GM21576 (cell line): Measurements from ENCODE around the gene SHISA3.
A peak's percentile ranks its signal among the peaks of the same experiment; 100 is the strongest.

Experiments used
- ATAC-seq: cut with Tn5 transposase; IDR thresholded peaks from one replicate; pipeline ENCODE4 v1.9.1; 2021; ENCODE audit warnings: mild to moderate bottlenecking, moderate library complexity; ENCODE audit not compliant: unreplicated experiment

Gene SHISA3

DNA sequence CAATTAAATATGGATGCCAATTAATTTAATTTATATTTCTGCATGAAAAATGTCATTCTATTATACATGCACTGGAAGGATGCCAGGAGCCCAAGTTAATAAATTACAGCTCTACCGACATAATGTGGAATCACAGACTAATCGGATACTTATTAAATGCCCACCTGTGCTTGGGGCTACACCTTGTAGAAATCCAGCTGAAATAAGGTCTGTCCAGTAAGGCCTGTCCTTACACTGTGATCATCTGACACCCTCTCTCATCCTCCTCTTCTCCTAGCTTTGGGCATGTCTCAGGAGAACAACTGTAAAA lies 6.0 kb upstream of the SHISA3 start:
- no peak for ATAC-seq

DNA sequence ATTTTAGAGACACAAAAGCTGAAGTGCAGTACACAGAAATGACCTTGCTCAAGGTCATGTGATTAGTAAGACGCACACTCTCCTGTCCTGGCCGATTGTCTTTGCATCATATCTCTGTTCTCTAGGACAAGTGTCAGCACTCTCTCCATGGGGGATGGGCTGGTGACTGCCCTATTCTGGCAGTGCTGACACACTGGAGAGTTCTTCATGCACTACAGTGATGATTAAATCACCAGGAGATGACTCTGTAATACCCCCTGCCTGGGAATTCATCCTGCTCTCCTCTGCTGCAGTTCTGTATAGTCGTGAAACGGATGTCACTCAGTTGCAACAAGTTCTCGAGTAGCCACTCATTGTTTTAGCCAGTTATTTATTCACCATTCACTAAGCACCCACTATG lies 5.3 kb upstream of the SHISA3 start:
- no peak for ATAC-seq

DNA sequence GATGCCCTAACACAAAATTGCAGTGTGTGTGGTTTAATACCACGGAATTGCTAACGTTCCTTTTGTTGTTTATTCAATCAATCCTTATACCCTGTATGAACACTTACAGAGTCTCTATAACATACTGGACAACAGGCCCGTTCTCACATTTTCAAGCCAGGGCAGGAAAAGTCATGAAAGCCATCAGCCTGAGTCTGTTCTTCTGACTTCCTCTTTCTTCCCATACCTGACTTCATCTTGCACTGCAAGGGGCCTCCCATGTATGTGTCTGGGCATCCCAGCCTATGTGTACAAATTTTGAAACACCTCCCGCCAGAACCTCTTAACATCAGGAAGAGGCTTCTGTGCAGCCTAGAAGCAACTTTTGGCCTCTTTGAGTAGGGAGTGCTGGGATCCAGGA lies 4.9 kb upstream of the SHISA3 start:
- no peak for ATAC-seq

DNA sequence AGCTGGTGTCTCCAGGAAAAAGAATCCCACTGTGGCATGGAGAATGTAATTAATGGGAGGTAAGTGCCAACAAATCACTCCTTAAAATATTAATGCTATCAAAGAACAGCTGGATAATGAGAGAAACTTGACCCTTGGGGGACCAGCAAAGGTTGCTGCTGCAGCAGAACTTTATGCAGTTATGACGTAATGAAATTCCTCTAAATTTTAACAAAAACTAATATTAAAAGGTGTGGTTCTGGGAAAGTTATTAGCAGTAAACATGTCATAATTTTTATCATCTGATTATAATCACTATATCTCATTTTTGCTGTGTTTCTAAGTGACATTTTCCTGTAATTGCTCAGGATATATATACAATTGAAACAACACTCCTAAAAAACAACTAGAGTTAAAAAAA lies 1.7 kb upstream of the SHISA3 start:
- no peak for ATAC-seq

DNA sequence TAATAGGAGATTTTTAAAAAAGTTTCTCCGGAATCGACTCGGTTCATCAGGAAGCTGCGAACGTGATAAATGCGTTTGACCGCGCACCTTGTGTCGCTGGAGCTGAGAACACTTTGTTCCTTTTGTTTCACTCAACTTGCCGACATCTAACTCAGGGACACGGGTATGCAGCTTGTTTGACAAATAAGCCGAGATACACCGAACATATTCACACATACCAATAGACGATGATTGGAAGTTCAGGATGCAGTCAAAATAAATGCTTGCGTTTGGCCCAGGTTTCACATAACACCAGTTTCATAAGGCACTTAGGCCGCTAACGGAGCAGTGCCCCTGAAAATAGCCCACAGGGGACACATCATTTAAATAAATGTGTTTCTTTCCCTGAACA lies 932 bp upstream of the SHISA3 start:
- no peak for ATAC-seq

DNA sequence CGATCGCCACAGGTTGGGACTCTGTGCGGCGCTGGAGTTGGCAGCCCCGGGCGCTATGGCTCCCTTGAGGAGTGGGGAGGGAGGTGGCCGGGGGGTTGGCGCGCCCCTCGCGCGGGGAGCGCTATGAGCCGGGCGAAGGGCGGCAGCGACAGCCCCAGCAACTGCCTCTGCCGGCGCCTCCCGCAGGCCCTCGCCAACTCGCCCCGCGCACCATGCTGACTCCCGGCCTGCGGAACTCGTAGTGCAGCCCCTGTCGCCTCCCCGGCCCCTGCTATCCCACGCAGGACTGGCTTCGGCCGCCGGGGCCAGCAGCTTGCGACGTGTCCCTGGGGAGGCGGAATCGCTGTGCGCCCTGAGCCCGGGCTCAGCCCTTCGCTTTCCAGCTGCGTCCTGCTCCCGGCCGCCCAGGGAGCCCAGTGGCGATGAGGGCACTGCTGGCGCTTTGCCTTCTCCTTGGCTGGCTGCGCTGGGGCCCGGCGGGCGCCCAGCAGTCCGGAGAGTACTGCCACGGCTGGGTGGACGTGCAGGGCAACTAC lies 415 bp downstream of the SHISA3 start:
- peak; percentile 33 for ATAC-seq

DNA sequence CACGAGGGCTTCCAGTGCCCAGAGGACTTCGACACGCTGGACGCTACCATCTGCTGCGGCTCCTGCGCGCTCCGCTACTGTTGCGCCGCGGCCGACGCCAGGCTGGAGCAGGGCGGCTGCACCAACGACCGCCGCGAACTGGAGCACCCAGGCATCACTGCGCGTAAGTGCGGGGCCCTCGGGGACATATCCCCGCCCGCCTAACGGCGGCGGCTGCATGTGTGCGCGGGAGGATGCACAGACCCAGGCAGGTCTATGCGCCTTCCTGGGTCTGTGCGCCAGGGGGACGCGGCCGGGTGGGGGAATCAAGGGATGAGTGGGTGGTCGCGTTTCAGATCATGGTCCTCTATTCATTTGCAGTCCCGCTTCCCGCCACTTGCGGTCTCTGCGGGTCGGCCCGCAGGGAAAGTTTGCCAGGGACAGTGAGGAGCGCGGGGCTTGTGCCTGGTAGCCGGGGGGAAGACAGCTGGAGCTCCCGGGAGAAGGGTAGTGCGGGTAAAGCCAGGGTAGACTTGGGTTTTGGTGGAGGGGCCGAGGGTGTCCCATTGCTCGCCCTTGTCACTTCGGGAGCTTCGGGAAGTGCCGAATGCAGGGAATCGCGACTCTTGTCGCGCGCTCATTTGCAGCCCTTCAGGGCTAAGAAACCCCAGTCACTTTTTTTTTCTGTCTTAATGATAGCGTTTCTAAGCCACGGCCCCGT lies 1.0 kb downstream of the SHISA3 start:
- ATAC-seq, result peak; percentile 19

DNA sequence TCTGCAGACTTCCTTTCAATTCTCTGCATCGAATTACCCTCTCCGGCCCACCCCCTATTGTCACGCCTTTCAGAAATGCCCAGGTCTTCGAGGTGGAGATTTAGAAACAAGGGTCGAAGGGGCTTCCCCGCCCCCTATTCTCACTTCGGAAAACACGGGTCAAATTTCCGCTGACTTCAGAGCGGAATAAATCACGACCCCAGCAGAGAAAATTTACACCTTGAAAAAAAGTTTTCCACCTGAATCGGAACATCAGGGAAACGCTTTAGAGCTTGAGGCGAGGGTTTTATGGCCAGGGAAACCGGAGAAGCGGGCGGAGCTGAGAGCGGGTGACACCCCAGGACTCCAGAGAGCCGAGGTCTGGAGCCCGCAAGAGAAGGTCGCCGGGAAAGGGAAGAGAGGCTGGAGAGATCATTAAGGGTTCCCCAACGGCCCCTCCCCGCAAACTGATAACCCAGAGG lies 1.6 kb downstream of the SHISA3 start:
- ATAC-seq, result no peak

DNA sequence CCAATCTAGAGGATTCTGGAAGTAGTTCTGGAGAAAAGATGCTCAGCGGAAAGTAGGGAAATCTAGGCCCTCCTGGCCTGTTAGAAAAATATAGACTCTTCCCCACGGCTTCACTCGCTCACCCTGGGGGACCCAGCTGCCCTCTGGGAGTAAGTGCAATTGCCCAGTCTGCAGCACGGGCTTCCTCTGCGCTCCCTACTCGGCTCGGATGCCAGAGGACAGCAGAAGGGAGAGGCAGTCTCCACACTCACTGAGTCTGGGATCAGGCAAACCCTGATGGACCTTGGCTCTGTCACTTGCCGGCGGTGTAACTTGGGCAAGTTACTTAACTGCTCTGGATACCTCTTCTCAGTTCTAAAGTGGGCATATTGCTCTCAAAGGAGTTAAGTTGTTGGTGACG lies 2.1 kb downstream of the SHISA3 start:
- ATAC-seq, result no peak

DNA sequence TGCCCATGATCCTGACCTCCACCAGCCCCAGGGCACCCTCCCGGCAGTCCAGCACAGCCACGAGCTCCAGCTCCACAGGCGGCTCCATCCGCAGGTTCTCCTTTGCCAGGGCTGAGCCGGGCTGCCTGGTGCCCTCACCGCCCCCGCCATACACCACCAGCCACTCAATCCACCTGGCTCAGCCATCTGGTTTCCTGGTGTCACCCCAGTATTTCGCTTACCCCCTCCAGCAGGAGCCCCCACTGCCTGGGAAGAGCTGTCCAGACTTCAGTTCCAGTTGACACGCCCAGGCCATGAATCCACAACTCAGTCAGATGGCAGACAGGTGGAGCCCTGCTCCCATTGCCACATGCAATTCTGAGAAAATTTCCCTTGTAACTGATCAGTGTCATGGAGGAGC lies 3.9 kb downstream of the SHISA3 start:
- ATAC-seq, result no peak

DNA sequence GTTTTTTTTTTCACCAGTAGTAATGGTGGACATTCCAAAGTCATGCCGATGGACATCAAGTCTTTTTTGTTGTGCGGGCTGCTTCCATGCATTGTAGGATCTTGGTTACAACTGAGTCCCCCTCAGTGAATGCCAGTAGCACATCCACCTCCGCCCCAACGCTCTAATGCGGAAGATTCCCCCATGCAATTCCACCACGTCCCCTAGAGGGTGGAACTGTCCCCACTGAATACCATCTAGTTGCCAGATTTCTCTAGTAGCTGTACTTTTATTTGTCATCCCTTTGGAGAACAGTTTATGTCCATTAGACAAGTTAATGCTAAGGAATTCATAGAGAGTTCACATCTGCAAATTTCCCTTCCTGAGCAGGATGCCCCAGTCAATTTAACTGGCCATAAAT lies 6.7 kb downstream of the SHISA3 start:
- no peak for ATAC-seq

DNA sequence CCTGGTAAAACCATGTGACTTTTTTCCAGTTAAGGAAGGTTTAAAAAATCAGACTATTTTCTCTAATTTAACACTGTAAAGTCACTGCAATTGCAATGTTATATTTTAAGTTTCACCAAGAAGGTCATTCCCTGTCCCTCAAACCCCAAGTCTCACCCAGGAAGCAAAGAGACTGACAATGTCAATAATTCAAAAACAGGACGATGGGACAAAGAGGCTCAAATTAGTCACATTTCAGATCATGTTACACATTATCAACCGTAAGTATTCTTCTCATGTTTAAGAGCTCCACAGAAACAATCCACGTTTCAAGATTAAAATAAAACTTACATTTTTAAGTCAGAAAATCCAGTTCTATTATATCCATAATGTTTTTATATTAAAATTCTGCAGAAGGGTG lies 13.2 kb downstream of the SHISA3 start:
- ATAC-seq, result no peak

DNA sequence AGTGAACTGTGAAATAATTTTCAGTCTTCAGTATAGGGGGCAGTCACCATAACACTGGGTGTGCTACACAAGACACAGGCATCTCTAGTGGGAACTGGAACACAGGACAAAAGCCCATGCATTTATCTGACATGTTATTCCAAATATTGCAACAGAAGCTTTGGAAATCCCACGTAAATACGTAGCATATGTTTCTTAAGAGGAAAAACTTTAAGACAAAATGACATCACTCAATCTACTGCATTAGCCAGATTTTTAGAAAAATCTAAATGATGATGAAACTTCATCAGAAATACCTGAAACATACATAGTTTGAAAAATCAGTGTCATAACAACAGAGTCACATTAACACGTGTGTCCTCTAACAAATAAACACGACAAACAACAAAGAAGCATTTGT lies 14.5 kb downstream of the SHISA3 start:
- ATAC-seq, result no peak

DNA sequence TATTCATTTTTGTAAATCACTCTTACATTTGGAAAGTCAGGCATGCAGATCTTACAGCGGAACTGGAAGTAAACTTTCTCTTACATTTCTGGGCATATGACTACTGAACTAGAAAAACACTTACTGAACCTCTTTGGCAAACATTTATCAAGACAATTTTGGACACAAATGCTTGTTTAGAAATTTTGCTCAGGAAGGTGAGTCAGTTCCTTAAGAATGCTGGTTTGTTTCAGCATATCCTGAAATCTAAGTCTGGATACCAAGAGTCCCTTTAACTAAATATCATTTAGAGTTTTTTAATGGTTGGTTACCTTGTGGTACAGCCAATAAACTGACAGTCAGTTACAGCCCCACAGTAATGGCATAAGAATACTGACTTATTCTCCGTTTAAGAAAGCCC lies 15.0 kb downstream of the SHISA3 start:
- ATAC-seq, result no peak

DNA sequence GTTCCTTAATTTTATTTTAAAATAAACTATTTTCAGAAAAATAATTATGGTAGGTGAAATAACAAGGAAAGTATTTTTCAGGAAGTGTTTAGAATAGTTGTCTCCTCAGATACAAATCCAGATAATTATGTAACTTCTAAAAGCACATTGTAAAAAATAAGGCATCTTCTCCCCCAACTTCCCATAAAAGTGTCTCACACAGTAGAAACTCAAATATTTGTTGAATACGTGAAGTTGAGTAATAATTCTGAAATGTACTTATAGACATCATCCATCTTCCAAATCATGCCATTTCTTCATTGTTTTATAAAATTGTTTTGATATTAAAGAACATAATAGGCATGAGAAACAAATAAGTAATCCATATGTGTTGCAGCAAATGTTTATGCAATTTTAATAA lies 18.0 kb downstream of the SHISA3 start:
- ATAC-seq, result no peak

DNA sequence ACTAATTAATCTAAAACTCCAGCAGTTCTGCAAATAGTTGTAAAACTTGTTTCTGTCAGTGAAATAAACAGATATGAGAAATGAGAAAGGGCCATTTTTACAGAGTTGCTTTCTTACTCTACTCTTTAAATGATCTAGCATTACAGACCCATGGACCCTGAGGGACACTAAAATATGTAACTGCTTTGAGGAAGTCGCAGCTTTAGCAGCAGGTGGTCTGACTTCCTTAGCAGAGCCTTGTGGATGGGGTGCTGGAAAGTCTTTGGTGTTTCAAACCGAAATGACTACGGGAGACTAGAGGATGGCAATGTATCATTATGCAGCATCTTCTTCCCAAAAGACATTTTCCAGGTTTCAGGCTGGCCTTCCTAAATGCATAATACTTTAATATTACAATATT lies 18.7 kb downstream of the SHISA3 start:
- ATAC-seq, result no peak

DNA sequence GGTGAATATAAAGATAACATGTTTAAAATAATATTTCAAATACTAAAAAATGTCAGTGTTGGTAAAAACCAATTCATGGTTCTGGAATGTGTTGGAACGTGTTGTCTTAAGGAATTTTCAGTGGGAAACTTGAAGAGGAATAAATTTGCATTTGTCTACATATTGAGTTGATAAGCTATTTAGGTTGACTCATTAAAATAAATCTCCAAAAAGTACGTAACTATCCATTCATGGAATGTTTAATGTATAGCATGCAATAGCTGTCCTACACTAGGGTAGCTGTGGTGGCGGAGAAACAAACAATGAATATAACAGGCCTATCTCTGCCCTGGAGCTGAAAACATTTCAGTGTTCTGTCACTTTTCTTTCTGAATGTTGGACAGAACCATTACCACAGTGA lies 20.3 kb downstream of the SHISA3 start:
- ATAC-seq, result no peak

DNA sequence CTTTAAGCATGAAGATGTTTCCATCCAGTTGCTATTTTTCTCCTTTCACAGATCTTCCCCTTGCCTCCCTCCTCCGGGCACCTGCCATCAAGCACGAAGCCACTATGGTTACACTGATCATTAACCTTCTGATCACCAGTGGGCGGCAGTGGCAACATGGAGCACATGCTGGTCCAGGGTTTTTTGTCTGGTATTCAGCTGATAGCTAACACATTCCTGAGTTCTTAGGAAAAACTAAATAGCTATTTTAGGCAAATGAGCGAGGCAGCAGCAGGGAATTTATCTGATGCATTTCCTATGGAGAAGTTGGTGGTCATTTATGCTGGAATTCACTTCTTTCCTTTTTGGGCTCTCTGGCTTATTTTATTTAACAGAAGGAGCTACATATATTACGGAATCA lies 22.9 kb downstream of the SHISA3 start:
- no peak for ATAC-seq

DNA sequence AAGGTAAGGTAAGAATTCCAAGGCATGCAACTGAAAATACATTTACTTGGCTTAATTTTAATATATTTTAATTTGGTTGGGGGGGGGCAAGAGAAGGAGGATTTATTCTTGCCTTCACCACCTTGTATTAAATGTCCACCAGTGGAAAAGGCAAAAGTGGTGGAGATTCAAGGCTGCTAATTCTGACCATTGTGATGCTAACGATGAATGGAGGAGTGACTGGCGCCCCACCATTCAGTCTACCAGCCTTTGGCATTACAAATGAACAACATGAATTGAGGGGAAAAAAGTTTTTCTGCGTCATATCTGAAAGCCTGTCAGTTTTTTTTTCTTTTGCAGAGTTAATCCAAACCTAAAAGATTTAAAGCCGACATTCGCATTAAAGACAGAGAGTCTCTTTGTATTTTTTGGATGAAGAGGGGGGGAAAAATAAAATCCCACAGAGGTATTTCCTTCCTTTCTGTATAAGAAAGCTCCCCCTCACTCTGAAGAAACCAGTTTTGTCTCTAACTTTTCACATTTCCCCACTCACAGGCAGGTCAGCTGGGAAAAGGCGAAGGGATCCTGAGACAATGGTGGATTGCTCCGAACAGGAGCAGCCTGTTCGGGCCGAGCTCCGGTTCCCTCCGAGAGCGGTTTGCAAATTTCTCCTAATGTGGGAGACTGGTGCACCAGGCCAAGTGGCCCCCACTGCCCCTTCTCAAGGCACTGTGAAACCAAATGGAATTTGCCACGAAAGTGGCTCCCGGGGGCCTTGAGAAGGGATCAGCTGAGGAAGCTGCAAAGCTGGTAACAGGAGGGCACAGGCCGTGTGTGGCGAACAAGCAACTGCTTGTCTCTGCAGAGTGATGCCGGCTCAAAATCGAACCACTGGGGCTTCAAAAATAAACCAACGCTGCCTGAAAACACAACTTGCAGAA lies 28.1 kb downstream of the SHISA3 start:
- ATAC-seq, result no peak

DNA sequence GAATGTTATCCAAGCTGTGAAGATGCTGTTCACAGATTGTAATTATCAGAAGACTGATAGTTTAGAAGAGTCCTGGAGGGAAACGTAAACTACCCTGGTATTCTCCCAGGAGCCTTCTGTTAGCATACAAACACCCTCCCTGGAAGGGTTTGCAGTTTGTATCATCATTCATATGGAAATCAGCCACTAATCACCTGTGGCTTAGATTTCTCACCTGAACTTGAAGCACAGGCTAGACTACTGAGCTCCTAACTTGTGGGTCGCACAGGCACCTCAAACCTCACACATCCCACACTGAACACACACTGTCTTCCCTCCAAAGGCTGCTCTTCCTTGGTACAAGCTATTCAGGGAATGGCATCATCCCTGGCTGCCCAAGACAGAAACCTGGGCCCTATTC lies 30.7 kb downstream of the SHISA3 start:
- ATAC-seq, result no peak

DNA sequence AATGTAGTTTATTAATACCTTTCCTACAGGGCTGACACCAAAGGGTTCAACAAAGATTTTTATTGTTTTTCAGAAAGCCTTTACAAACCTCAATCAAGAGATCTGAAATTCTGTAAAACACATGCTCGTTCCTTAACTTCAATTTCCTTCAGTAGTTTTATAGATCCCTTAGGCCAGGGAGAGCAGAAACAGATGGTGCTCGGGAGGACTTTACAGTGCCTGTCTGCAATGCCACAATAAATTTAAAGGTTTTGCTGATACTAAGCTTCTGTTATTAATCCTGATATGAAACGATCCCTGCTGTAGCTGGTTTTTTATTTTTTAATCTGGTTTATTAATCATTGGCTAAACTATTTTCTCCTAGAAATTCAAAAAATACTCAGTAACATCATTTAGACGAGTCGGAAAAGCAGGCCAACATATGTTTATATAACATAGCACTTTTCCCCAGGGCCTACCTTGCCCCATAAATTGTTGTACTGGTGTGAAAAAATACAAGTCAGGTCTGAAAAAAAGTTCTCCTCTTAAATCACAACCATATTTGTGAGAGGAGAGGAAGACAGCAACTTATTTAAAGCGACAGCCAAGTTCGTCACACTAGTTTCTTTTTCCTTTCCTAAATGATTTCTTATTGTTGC lies 39.8 kb downstream of the SHISA3 start:
- ATAC-seq, result no peak

DNA sequence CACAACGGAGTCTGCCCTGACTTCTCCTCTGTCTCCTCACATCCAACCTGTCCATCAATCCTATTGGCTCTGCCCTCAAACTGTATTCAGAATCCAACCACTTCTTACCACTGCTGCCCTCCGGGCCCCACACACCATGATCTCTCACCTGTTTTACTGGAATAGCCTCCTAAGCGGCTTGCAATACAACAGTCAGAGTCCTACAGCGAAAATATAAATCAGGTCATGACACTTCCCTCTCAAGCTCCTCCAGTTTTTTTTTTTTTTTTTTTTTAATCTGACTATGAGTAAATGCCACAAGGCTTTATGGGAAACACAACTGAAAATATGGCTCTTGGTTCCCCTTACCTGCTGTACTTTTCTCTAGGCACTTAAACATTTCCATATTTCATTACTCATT lies 42.8 kb downstream of the SHISA3 start:
- no peak for ATAC-seq
